ENCODE measurements around the gene FBLIM1.

Gene FBLIM1

GRCh38 chr1:15758343-15758931 lies at the start of gene FBLIM1:
Gene FBLIM1 (plus strand): TSS chr1:15758795. CDS start chr1:15764984, 6,189 bp downstream.
- DNase-seq = no peak

- no peak for DNase-seq
Observed at GRCh38 chr1:15709226-15709625, 49.4 kb upstream of the FBLIM1 start.

GRCh38 chr1:15712168-15712567 lies 46.4 kb upstream of the FBLIM1 start:
- no peak for DNase-seq

- no peak for DNase-seq
Observed at GRCh38 chr1:15714406-15715136, 44.0 kb upstream of the FBLIM1 start.

GRCh38 chr1:15717418-15718125 lies 41.0 kb upstream of the FBLIM1 start:
- peak; percentile 75 for DNase-seq

GRCh38 chr1:15718199-15718601 lies 40.4 kb upstream of the FBLIM1 start:
- DNase-seq = peak; percentile 42

- no peak for DNase-seq
Observed at GRCh38 chr1:15719381-15720120, 39.0 kb upstream of the FBLIM1 start.

GRCh38 chr1:15720861-15721260 lies 37.7 kb upstream of the FBLIM1 start:
- no peak for DNase-seq

GRCh38 chr1:15722411-15722810 lies 36.2 kb upstream of the FBLIM1 start:
- DNase-seq = no peak

GRCh38 chr1:15722836-15723532 lies 35.6 kb upstream of the FBLIM1 start:
- DNase-seq = no peak

- no peak for DNase-seq
Observed at GRCh38 chr1:15723631-15724246, 34.9 kb upstream of the FBLIM1 start.

- no peak for DNase-seq
Observed at GRCh38 chr1:15724949-15725880, 33.4 kb upstream of the FBLIM1 start.

- DNase-seq = no peak
Observed at GRCh38 chr1:15726508-15726907, 32.1 kb upstream of the FBLIM1 start.

GRCh38 chr1:15727021-15727420 lies 31.6 kb upstream of the FBLIM1 start:
- DNase-seq = no peak

- no peak for DNase-seq
Observed at GRCh38 chr1:15727424-15727823, 31.2 kb upstream of the FBLIM1 start.

- DNase-seq = no peak
Observed at GRCh38 chr1:15727866-15728534, 30.6 kb upstream of the FBLIM1 start.

- no peak for DNase-seq
Observed at GRCh38 chr1:15728937-15729657, 29.5 kb upstream of the FBLIM1 start.

GRCh38 chr1:15730423-15730822 lies 28.2 kb upstream of the FBLIM1 start:
- no peak for DNase-seq

GRCh38 chr1:15730936-15731335 lies 27.7 kb upstream of the FBLIM1 start:
- DNase-seq = no peak
